HepG2 (cell line): ENCODE measurements around the gene SULT2B1. TPM values are rescaled to one million over a fixed set of nuclear protein-coding genes. Genes with fewer than 3 reads are reported as not detected.

Source experiments
- ATAC-seq: fragments of 200-7000 bp; cut with Tn5 transposase; 3 replicates; pipeline ENCODE4 v1.9.1; 2020; ENCODE audit warnings: mild to moderate bottlenecking, moderate library complexity
- BruUV-seq: library from RNA; stranded (reverse); fragments of 400-500 nt; replicated peaks from 2 replicates; lab custom pipeline; 2021; lab: Mats Ljungman, UMichigan
- CTCF ChIA-PET: fragments of 300-600 bp; formaldehyde crosslinking; extraction: SDS; loops from one replicate; lab custom pipeline; 2021; ENCODE audit warnings: low total read pairs, inconsistent platforms, low intra/inter-chr PET ratio; lab: Yijun Ruan, JAX
- POLR2A ChIA-PET: fragments of 350-600 bp; sonication (Branson Sonifier 250); formaldehyde crosslinking; loops from one replicate; lab custom pipeline; 2020; ENCODE audit warnings: antibody characterized with exemption, inconsistent platforms; lab: Yijun Ruan, JAX
- DNase-seq: peaks from one replicate; pipeline ENCODE4 v3.0.0-alpha.2; 2015; ENCODE audit warnings: low spot score
- FAIRE-seq: peaks from 3 replicates; lab custom pipeline; 2011; peaks lifted over from hg19 to GRCh38; lab: Jason Lieb, UNC
- H2AFZ ChIP-seq: one replicate; pipeline ENCODE4 v1.6.1; 2011; ENCODE audit warnings: low read length, inconsistent platforms
- H3K27ac ChIP-seq: fragments of 300-600 bp; 3 replicates; pipeline ENCODE4 v1.8.0; 2011; ENCODE audit warnings: mixed run types, mild to moderate bottlenecking, mixed read lengths, low read length, inconsistent platforms; ENCODE audit not compliant: insufficient read depth; ENCODE audit errors: extremely low read length
- H3K27me3 ChIP-seq, 2 experiments: fragments of 200-600 bp in 1 of 2; 2 replicates in 1 of 2; 3 replicates in 1 of 2; pipeline versions ENCODE4 v1.6.0 to v1.8.0; 2011; ENCODE audit warnings: low read length in 2 of 2, mild to moderate bottlenecking in 2 of 2, moderate library complexity in 2 of 2, inconsistent platforms in 1 of 2; ENCODE audit not compliant: insufficient read depth in 2 of 2, control insufficient read depth in 1 of 2
- H3K36me3 ChIP-seq, 2 experiments: fragments of 200-600 bp in 1 of 2; replicated peaks in 1 of 2; 2 replicates in 1 of 2; 3 replicates in 1 of 2; pipeline versions ENCODE4 v1.5.1 to v1.8.0; 2011; ENCODE audit warnings: low read length in 2 of 2, inconsistent platforms in 1 of 2; ENCODE audit not compliant: insufficient read depth in 2 of 2, control insufficient read depth in 1 of 2
- H3K4me1 ChIP-seq: 2 replicates; pipeline ENCODE4 v1.5.1; 2012; ENCODE audit warnings: low read length, inconsistent platforms; ENCODE audit not compliant: insufficient read depth
- H3K4me2 ChIP-seq: 2 replicates; pipeline ENCODE4 v1.6.0; 2011; ENCODE audit warnings: low read depth, low read length, inconsistent platforms
- H3K4me3 ChIP-seq, 3 experiments: fragments of 200-600 bp in 1 of 3; sonication (generic), shearing (Covaris generic) in 1 of 3; replicated peaks in 1 of 3; 2 replicates each; pipeline ENCODE4 v1.5.1; 2011 to 2016; ENCODE audit warnings: low read length in 3 of 3, inconsistent platforms in 2 of 3, low read depth in 2 of 3, mild to moderate bottlenecking in 2 of 3, control low read depth in 1 of 3, mixed read lengths in 1 of 3; ENCODE audit not compliant: insufficient read depth in 1 of 3
- H3K79me2 ChIP-seq: one replicate; pipeline ENCODE4 v1.6.1; 2011; ENCODE audit warnings: low read length, inconsistent platforms; ENCODE audit not compliant: insufficient read depth
- H3K9ac ChIP-seq: 2 replicates; pipeline ENCODE4 v1.6.0; 2011; ENCODE audit warnings: mild to moderate bottlenecking, low read depth, low read length, inconsistent platforms; ENCODE audit not compliant: insufficient read depth
- H3K9me3 ChIP-seq: 2 replicates; pipeline ENCODE4 v1.5.1; 2012; ENCODE audit warnings: mild to moderate bottlenecking, low read length
- H4K20me1 ChIP-seq: 2 replicates; pipeline ENCODE4 v1.6.0; 2011; ENCODE audit warnings: inconsistent platforms, mild to moderate bottlenecking, low read length, moderate library complexity; ENCODE audit not compliant: insufficient read depth
- FOSL2 ChIP-seq: sonication (generic); formaldehyde crosslinking; IDR thresholded peaks from 2 replicates; pipeline ENCODE4 v1.4.0; 2020; ENCODE audit warnings: missing genetic modification reagents
- ZNF333 ChIP-seq: sonication (generic); formaldehyde crosslinking; IDR thresholded peaks from 2 replicates; pipeline ENCODE4 v1.4.0; 2020; ENCODE audit warnings: mild to moderate bottlenecking, missing genetic modification reagents, borderline replicate concordance
- WGBS: methylation state at CpG from one replicate; pipeline ENCODE4 v1.1.6; 2017; ENCODE audit warnings: low lambda C conversion rate; 5-methylcytosine and 5-hydroxymethylcytosine counted together
- in situ Hi-C: cut with HindIII; loops from 2 replicates; pipeline ENCODE4 v1.10.0; 2017; ENCODE audit warnings: low pct_unique_long_range_greater_than_20kb; ENCODE audit not compliant: extremely low pct_ligation_motif_present
- intact Hi-C: fragments of 100-400 bp; cut with micrococcal nuclease; formaldehyde crosslinking; loops from one replicate; pipeline ENCODE4 v1.10.0; 2022; ENCODE audit not compliant: unreplicated experiment
- polyA plus RNA-seq, 8 experiments: library from polyadenylated mRNA; depleted of rRNA in 3 of 8; stranded (reverse) in 7 of 8; unstranded in 1 of 8; fragments of >200 nt; fragmentation: Illumina TruSeq in 4 of 8; extraction: Trizol in 4 of 8; gene quantifications; 2 replicates each; pipeline versions ENCODE4 v1.2.1 to v1.2.3, GENCODE V29; 2011 to 2016; ENCODE audit warnings: low read depth in 4 of 8, missing spikeins in 1 of 8, mixed read lengths in 1 of 8; ENCODE audit not compliant: insufficient read depth in 1 of 8
- total RNA-seq, 5 experiments: library from RNA; depleted of rRNA; stranded (reverse); fragments of >200 nt; fragmentation: Illumina TruSeq; extraction: Trizol; gene quantifications; 2 replicates each; pipeline ENCODE4 v1.2.3, GENCODE V29; 2016; ENCODE audit warnings: low read depth in 1 of 5
- TF ChIP-seq, protein P1 (sequence below): IDR thresholded peaks from 2 replicates; pipeline ENCODE4 v1.4.0; 2020; ENCODE audit warnings: mild to moderate bottlenecking, missing genetic modification reagents
- TF ChIP-seq, protein P2 (sequence below): sonication (generic); formaldehyde crosslinking; IDR thresholded peaks from 2 replicates; pipeline ENCODE4 v1.5.1; 2020; ENCODE audit warnings: mild to moderate bottlenecking, missing genetic modification reagents, moderate library complexity

The SULT2B1 gene
- total and polyA plus RNA-seq, 2 of the 13 experiments (the other 11 are each of a cell fraction or from before 2014, with no cell fraction given) = 0.13 TPM; not detected in 1

- TF ChIP-seq, protein P1, sequence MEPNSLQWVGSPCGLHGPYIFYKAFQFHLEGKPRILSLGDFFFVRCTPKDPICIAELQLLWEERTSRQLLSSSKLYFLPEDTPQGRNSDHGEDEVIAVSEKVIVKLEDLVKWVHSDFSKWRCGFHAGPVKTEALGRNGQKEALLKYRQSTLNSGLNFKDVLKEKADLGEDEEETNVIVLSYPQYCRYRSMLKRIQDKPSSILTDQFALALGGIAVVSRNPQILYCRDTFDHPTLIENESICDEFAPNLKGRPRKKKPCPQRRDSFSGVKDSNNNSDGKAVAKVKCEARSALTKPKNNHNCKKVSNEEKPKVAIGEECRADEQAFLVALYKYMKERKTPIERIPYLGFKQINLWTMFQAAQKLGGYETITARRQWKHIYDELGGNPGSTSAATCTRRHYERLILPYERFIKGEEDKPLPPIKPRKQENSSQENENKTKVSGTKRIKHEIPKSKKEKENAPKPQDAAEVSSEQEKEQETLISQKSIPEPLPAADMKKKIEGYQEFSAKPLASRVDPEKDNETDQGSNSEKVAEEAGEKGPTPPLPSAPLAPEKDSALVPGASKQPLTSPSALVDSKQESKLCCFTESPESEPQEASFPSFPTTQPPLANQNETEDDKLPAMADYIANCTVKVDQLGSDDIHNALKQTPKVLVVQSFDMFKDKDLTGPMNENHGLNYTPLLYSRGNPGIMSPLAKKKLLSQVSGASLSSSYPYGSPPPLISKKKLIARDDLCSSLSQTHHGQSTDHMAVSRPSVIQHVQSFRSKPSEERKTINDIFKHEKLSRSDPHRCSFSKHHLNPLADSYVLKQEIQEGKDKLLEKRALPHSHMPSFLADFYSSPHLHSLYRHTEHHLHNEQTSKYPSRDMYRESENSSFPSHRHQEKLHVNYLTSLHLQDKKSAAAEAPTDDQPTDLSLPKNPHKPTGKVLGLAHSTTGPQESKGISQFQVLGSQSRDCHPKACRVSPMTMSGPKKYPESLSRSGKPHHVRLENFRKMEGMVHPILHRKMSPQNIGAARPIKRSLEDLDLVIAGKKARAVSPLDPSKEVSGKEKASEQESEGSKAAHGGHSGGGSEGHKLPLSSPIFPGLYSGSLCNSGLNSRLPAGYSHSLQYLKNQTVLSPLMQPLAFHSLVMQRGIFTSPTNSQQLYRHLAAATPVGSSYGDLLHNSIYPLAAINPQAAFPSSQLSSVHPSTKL = peak; percentile 45
- TF ChIP-seq, all 625 proteins: peak for 22
Measured at GRCh38 chr19:48571378-48572162, 19.6 kb downstream of the SULT2B1 start (continued).

DNA sequence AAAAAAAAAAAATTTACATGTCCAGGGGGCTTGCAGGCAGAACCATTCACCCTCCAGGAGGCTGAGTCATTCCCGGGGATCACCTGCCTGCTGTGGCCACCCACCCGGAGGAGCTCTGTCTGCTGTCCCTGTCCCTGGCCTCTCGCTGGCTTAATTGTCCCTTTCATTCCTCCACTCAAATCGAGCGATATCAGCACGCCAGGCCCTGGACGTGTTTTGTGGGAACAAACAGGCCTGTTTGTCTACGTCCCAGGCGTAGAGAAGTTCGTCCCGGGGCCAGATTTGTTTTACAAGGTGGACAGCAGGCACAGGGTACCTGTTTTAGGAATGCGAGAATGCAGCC is 21.2 kb downstream of the SULT2B1 start:
- intact Hi-C loops = no loop called here
- no peaks in the 10 kb centered on the region for H4K20me1 ChIP-seq
- peaks cover 67% of the 10 kb centered on the region for H3K4me1 ChIP-seq
- ATAC-seq = peak; percentile 14; the same call in 1 of the 3 replicates
- H3K9ac ChIP-seq = peak overlapping the region; percentile 2; the same call in 1 of the 2 replicates
- H3K27ac ChIP-seq = no peak overlapping the region
- no peak overlapping the region for H2AFZ ChIP-seq
- no peaks in the 10 kb centered on the region for H3K27me3 ChIP-seq
- no peaks in the 10 kb centered on the region for H3K9me3 ChIP-seq
- CTCF ChIA-PET = no interaction called here
- no peak for FAIRE-seq
- no peaks in the 10 kb centered on the region for H3K79me2 ChIP-seq
- peak overlapping the region in 1 of 3 experiments; percentile 38; a peak in 2 of 6 replicates for H3K4me3 ChIP-seq
- DNase-seq = peak; percentile 34
- TF ChIP-seq FOSL2 (CRISPR knock-in tag) = peak; percentile 45; the same call in 1 of the 2 replicates
- TF ChIP-seq, protein P2, sequence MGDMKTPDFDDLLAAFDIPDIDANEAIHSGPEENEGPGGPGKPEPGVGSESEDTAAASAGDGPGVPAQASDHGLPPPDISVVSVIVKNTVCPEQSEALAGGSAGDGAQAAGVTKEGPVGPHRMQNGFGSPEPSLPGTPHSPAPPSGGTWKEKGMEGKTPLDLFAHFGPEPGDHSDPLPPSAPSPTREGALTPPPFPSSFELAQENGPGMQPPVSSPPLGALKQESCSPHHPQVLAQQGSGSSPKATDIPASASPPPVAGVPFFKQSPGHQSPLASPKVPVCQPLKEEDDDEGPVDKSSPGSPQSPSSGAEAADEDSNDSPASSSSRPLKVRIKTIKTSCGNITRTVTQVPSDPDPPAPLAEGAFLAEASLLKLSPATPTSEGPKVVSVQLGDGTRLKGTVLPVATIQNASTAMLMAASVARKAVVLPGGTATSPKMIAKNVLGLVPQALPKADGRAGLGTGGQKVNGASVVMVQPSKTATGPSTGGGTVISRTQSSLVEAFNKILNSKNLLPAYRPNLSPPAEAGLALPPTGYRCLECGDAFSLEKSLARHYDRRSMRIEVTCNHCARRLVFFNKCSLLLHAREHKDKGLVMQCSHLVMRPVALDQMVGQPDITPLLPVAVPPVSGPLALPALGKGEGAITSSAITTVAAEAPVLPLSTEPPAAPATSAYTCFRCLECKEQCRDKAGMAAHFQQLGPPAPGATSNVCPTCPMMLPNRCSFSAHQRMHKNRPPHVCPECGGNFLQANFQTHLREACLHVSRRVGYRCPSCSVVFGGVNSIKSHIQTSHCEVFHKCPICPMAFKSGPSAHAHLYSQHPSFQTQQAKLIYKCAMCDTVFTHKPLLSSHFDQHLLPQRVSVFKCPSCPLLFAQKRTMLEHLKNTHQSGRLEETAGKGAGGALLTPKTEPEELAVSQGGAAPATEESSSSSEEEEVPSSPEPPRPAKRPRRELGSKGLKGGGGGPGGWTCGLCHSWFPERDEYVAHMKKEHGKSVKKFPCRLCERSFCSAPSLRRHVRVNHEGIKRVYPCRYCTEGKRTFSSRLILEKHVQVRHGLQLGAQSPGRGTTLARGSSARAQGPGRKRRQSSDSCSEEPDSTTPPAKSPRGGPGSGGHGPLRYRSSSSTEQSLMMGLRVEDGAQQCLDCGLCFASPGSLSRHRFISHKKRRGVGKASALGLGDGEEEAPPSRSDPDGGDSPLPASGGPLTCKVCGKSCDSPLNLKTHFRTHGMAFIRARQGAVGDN (CRISPR knock-in tag) = peak; percentile 10; the same call in 1 of the 2 replicates
- no peak for TF ChIP-seq ZNF333 (CRISPR knock-in tag)
- no TSS peak for BruUV-seq
- H3K4me2 ChIP-seq = peak overlapping the region; percentile 63
- POLR2A ChIA-PET = interaction anchor here (0.9 to 1.3 kb wide), 2 partner anchors 11 to 46 kb away, joined by 4 to 7 read pairs; partner anchors contain the start of genes RPL18 and SPHK2
- WGBS = 28% methylated on average over 12 of the region's 12 CpGs
- H3K36me3 ChIP-seq = no peaks in the 10 kb centered on the region
- in situ Hi-C loops = no loop called here
